GM12872 (cell line): Measurements from ENCODE around the gene SLC5A11.

Experiments
- TF ChIP-seq, protein P1 (sequence below): IDR thresholded peaks from 3 replicates; pipeline ENCODE4 v1.5.1; 2011; ENCODE audit warnings: low read depth, mild to moderate bottlenecking, low read length, moderate library complexity; ENCODE audit not compliant: insufficient read depth

The SLC5A11 gene

GRCh38 chr16:24848065-24848464, 2.3 kb downstream of the SLC5A11 start:
- TF ChIP-seq, protein P1, sequence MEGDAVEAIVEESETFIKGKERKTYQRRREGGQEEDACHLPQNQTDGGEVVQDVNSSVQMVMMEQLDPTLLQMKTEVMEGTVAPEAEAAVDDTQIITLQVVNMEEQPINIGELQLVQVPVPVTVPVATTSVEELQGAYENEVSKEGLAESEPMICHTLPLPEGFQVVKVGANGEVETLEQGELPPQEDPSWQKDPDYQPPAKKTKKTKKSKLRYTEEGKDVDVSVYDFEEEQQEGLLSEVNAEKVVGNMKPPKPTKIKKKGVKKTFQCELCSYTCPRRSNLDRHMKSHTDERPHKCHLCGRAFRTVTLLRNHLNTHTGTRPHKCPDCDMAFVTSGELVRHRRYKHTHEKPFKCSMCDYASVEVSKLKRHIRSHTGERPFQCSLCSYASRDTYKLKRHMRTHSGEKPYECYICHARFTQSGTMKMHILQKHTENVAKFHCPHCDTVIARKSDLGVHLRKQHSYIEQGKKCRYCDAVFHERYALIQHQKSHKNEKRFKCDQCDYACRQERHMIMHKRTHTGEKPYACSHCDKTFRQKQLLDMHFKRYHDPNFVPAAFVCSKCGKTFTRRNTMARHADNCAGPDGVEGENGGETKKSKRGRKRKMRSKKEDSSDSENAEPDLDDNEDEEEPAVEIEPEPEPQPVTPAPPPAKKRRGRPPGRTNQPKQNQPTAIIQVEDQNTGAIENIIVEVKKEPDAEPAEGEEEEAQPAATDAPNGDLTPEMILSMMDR, result no peak

DNA sequence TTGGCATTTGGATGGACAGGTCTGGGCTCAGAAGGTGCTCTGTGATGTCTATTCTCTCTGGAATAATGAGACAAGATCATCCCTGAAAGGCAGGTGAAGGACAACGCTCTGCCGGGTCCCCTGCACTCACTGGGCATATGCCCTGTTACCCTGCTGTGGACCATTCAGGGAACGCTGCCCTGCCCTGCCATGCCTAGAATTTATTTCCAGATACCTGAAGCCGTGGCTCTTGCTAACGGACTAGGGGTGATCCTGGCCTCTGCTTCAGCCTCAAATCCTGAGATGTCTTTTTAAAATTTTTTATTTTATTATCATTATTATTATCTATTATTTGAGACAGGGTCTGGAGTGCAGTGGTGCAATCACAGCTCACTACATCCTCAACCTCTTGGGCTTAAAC, 3.9 kb downstream of the SLC5A11 start:
- TF ChIP-seq, protein P1, result no peak

DNA sequence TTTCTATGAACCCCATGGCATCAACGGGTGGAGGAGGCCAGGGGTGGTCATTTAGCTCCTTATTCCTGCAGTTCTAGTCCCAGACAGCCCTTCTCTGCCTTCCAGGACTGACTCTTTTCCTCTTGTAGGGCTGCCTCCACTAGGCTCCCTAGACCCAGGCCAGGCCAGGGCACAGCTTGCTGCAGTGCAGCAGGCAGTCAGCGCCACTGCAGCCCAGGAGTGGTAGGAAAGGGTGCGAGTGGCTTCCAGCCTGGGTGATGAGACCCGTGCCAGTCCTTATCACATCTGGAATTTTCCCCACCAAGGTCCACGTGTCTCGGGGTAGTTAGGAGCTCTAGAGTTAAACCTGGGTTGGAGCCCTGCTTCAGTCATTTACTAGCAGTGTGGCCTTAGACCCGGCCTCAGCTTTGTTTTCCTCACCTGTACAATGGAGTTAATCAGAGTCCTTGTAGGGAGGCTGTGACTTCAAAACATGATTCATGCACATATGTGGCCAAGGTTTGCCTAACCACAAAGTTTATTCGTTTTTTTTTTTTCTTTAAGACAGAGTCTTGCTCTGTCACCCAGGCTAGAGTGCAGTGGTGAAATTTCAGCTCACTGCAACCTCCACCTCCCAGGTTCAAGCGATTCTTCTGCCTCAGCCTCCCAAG, 4.7 kb downstream of the SLC5A11 start:
- TF ChIP-seq, protein P1, result no peak

- TF ChIP-seq, protein P1, result no peak
Observed at GRCh38 chr16:24851700-24852099, 5.9 kb downstream of the SLC5A11 start.

- TF ChIP-seq, protein P1, result no peak
Observed at GRCh38 chr16:24852281-24852721, 6.5 kb downstream of the SLC5A11 start.

DNA sequence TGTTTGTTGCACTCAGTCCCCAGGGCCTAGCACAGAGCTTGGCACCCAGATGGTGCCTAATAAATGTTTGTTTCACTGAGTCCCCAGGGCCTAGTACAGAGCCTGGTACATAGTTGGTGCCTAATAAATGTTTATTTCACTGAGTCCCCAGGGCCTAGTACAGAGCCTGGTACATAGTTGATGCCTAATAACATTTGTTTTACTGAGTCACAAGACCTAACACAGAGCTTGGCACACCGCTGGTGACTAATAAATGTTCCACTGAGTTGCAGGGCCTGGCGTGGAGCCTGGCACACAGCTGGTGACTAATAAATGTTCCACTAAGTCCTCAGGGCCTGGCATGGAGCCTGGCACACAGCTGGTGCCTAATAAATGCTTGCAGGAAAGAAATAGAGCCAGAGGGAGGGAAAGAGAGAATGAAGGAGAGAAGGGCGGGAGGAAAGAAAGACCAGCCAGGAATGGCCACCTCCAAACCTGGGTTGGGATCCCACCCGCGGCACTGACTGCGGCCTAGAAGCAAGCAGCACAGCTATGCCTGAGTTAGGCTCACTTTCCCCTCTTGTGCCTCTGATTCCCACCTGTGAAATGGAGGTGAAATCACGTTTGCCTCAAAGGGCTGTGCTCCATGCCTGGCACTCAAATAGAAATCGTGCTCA, 7.5 kb downstream of the SLC5A11 start:
- TF ChIP-seq, protein P1, result no peak

GRCh38 chr16:24853830-24854229, 8.1 kb downstream of the SLC5A11 start:
- TF ChIP-seq, protein P1, result no peak
